Liver (tissue), 2 donors: ENCODE measurements around the gene RPA3.

Source experiments
- ATF3 ChIP-seq: IDR thresholded peaks from 2 replicates; pipeline ENCODE4 v1.6.1; 2016; ENCODE audit warnings: antibody characterized with exemption
- REST ChIP-seq: IDR thresholded peaks from 2 replicates; pipeline ENCODE4 v1.6.1; 2016; ENCODE audit warnings: antibody characterized with exemption, mild to moderate bottlenecking
- donor health status: healthy.

GRCh38 chr7:7694542-7694941 lies 23.9 kb downstream of the RPA3 start:
- TF ChIP-seq ATF3 (no peak), REST (no peak)
